Left lung (tissue), 14 donors: ENCODE results near the gene TELO2. TPM values are rescaled to one million over a fixed set of nuclear protein-coding genes. Genes with fewer than 3 reads are reported as not detected.
A peak's percentile ranks its signal among the peaks of the same experiment; 100 is the strongest.

Source experiments
- ATAC-seq: fragments of 200-7000 bp; cut with Tn5 transposase; one replicate; pipeline ENCODE4 v1.9.1; 2020; ENCODE audit warnings: moderate library complexity
- DNase-seq, 4 donors: peaks; one replicate each; pipeline ENCODE4 v3.0.0-alpha.2; 2013 to 2020
- H3K27ac ChIP-seq, 2 donors: fragments of 200-600 bp; sonication (generic) in 1 of 2; one replicate each; pipeline versions ENCODE4 v1.5.0 to v1.8.0; 2020 to 2021
- H3K27me3 ChIP-seq, 2 donors: fragments of 200-600 bp; sonication (generic) in 1 of 2; one replicate each; pipeline versions ENCODE4 v1.5.0 to v1.8.0; 2020 to 2021
- H3K36me3 ChIP-seq, 2 donors: fragments of 200-600 bp; sonication (generic) in 1 of 2; one replicate each; pipeline versions ENCODE4 v1.5.0 to v1.8.0; 2020 to 2021
- H3K4me1 ChIP-seq, 2 donors: fragments of 200-600 bp; one replicate each; pipeline ENCODE4 v1.8.0; 2021
- H3K4me3 ChIP-seq, 2 donors: fragments of 200-600 bp; sonication (generic) in 1 of 2; one replicate each; pipeline versions ENCODE4 v1.5.0 to v1.8.0; 2020 to 2021; ENCODE audit warnings: mild to moderate bottlenecking in 1 of 2
- H3K9me3 ChIP-seq, 2 donors: fragments of 200-600 bp; sonication (generic) in 1 of 2; one replicate each; pipeline versions ENCODE4 v1.5.0 to v1.8.0; 2020 to 2021
- CTCF ChIP-seq, 2 donors: fragments of 200-600 bp; sonication (generic) in 1 of 2; IDR thresholded peaks; one replicate each; pipeline versions ENCODE4 v1.5.0 to v1.8.0; 2021; ENCODE audit warnings: antibody characterized with exemption in 2 of 2
- intact Hi-C, 2 donors: fragments of 100-400 bp; cut with DNase I; formaldehyde crosslinking; loops; one replicate each; pipeline versions ENCODE4 v1.11.2 to v1.14.2; 2022
- long read RNA-seq, 12 donors: library from polyadenylated mRNA in 2 of 12; unstranded in 2 of 12; transcript quantifications; one replicate each; pipeline ENCODE4 v2.0.0 and lab custom pipeline, GENCODE V29; 2019 to 2026
- polyA plus RNA-seq, 6 donors: library from polyadenylated mRNA; unstranded; fragments of 120-200 nt; gene quantifications; one replicate each; pipeline ENCODE4 v1.2.1, GENCODE V29; 2013; ENCODE audit not compliant: insufficient read length in 6 of 6
- total RNA-seq, 2 donors: library from RNA; stranded (reverse); fragmentation: NEBNext Ultra II Directional; extraction: Animal tissue kit (Norgen Biotek cat#: 25700); gene quantifications; one replicate each; pipeline ENCODE4 v1.2.1, GENCODE V29; 2021
- donor health status: DM: no; HTN: yes; CAD: no.
- donor health status: DM: no; HTN: no; CAD: no.

TELO2 gene
- 10 to 100 TPM; 34.9 to 38.6 TPM for total RNA-seq
- 10 to 100 TPM; 24.5 to 49.1 (median 34.8) TPM for polyA plus RNA-seq
- long read RNA-seq, donor 1, partial matches to known transcripts = 10 of 17 reads
- long read RNA-seq, donor 1, other reads (novel, unspliced or antisense) = 0 of 17 reads
- long read RNA-seq, donor 2, partial matches to known transcripts = 0 of 5 reads
- long read RNA-seq, donor 2, other reads (novel, unspliced or antisense) = 0 of 5 reads
- long read RNA-seq, donor 3, partial matches to known transcripts = 0 of 7 reads
- long read RNA-seq, donor 3, other reads (novel, unspliced or antisense) = 0 of 7 reads
- long read RNA-seq, donor 4, partial matches to known transcripts = 0 of 6 reads
- long read RNA-seq, donor 4, other reads (novel, unspliced or antisense) = 2 of 6 reads
- long read RNA-seq, donor 5, partial matches to known transcripts = 0 of 5 reads
- long read RNA-seq, donor 5, other reads (novel, unspliced or antisense) = 0 of 5 reads
- long read RNA-seq, donor 6, partial matches to known transcripts = 0 of 1 reads
- long read RNA-seq, donor 6, other reads (novel, unspliced or antisense) = 0 of 1 reads
- long read RNA-seq, donor 7, partial matches to known transcripts = 0 of 1 reads
- long read RNA-seq, donor 7, other reads (novel, unspliced or antisense) = 0 of 1 reads
- long read RNA-seq, donor 8, transcript TELO2-207 (4 exons, 1,327 nt) = major isoform, 6 of 13 reads
- long read RNA-seq, donor 8, partial matches to known transcripts = 5 of 13 reads
- long read RNA-seq, donor 8, other reads (novel, unspliced or antisense) = 0 of 13 reads
- long read RNA-seq, donor 9 = 0 reads
- long read RNA-seq, donor 10, partial matches to known transcripts = 0 of 1 reads
- long read RNA-seq, donor 10, other reads (novel, unspliced or antisense) = 0 of 1 reads
- long read RNA-seq, donor 11 = 0 reads
- long read RNA-seq, donor 12, partial matches to known transcripts = 54 of 58 reads
- long read RNA-seq, donor 12, other reads (novel, unspliced or antisense) = 0 of 58 reads

- H3K27ac ChIP-seq = peak within 1 kb of the TSS; percentile 71 to 72
- DNase-seq = peak; percentile 83 to 96 (median 88)
- peak within 1 kb of the TSS; percentile 47 to 70 for H3K4me3 ChIP-seq
- intact Hi-C loops = no loop called here
- ATAC-seq = peak; percentile 97
- H3K4me1 ChIP-seq = peaks cover 9 to 28% of the 10 kb centered on the region in 2 donors
- H3K9me3 ChIP-seq = no peaks in the 10 kb centered on the region
- peaks cover 0 to 36% of the 10 kb centered on the region in 2 donors for H3K36me3 ChIP-seq
- no peaks in the 10 kb centered on the region for H3K27me3 ChIP-seq
- TF ChIP-seq CTCF (IDR thresholded peaks at IDR 0.05) = peak in 1 of 2 donors; percentile 12
These were observed at the start of gene TELO2 for GRCh38 chr16:1492923-1493745. TSS of gene TELO2 (plus strand) at chr16:1493360. CDS start at chr16:1494282, 922 bp downstream.

- Histone ChIP-seq H3K36me3 (peaks cover 0 to 40% of the 10 kb centered on the region in 2 donors), H3K9me3 (no peaks in the 10 kb centered on the region), H3K4me1 (no peaks in the 10 kb centered on the region), H3K27ac (no peak overlapping the region), H3K27me3 (peaks cover 0 to 3% of the 10 kb centered on the region in 2 donors), H3K4me3 (no peak overlapping the region)
- DNase-seq (no peak), ATAC-seq (no peak)
- intact Hi-C loops = no loop called here
- TF ChIP-seq CTCF (IDR thresholded peaks at IDR 0.05) = no peak
These were observed 49.7 kb upstream of the TELO2 start for GRCh38 chr16:1443403-1443973.

- Histone ChIP-seq H3K27me3 (no peaks in the 10 kb centered on the region), H3K36me3 (peaks cover 0 to 46% of the 10 kb centered on the region in 2 donors), H3K4me1 (no peaks in the 10 kb centered on the region), H3K4me3 (no peak within 1 kb of the TSS), H3K27ac (no peak within 1 kb of the TSS), H3K9me3 (no peaks in the 10 kb centered on the region)
- TF ChIP-seq CTCF (IDR thresholded peaks at IDR 0.05) = no peak
- ATAC-seq (no peak), DNase-seq (no peak)
- intact Hi-C loops = no loop called here
These were observed 49.0 kb upstream of the TELO2 start, which contains the start of gene CCDC154 for GRCh38 chr16:1443980-1444729. TSS of gene CCDC154 (minus strand) at chr16:1444556. CDS start at chr16:1444322, 234 bp downstream.
